GM23338 (cell line): ENCODE results near the gene RYR1. TPM values are rescaled to one million over a fixed set of nuclear protein-coding genes. Genes with fewer than 3 reads are reported as not detected.

ENCODE experiments used
- ATAC-seq: fragments of 200-7000 bp; cut with Tn5 transposase; 3 replicates; pipeline ENCODE4 v1.9.1; 2020
- DNase-seq: peaks from one replicate; pipeline ENCODE4 v3.0.0-alpha.2; 2015; ENCODE audit warnings: low spot score
- H2AFZ ChIP-seq: fragments of 200-600 bp; sonication (generic); 2 replicates; pipeline ENCODE4 v1.8.0; 2016; ENCODE audit warnings: antibody characterized with exemption, mild to moderate bottlenecking, moderate library complexity
- H3F3A ChIP-seq: fragments of 200-600 bp; sonication (generic); replicated peaks from 2 replicates; pipeline ENCODE4 v1.8.0; 2017; ENCODE audit warnings: antibody characterized with exemption, mixed run types, low read depth
- H3K27ac ChIP-seq: fragments of 200-600 bp; sonication (generic); 2 replicates; pipeline ENCODE4 v1.6.1; 2016; ENCODE audit warnings: low read depth
- H3K27me3 ChIP-seq: fragments of 200-600 bp; sonication (generic); 2 replicates; pipeline ENCODE4 v1.8.0; 2016; ENCODE audit warnings: mild to moderate bottlenecking, mixed run types, moderate library complexity; ENCODE audit not compliant: insufficient read depth
- H3K36me3 ChIP-seq: fragments of 200-600 bp; sonication (generic); 2 replicates; pipeline ENCODE4 v1.8.0; 2016; ENCODE audit warnings: mild to moderate bottlenecking; ENCODE audit not compliant: insufficient read depth
- H3K4me1 ChIP-seq: fragments of 200-600 bp; sonication (generic); 2 replicates; pipeline ENCODE4 v1.8.0; 2016; ENCODE audit warnings: mild to moderate bottlenecking, moderate library complexity; ENCODE audit not compliant: insufficient read depth
- H3K4me2 ChIP-seq: fragments of 200-600 bp; sonication (generic); 2 replicates; pipeline ENCODE4 v1.7.1; 2017; ENCODE audit warnings: mixed run types
- H3K4me3 ChIP-seq: fragments of 200-600 bp; sonication (generic); 2 replicates; pipeline ENCODE4 v1.6.1; 2016; ENCODE audit warnings: mixed run types
- H3K79me2 ChIP-seq: fragments of 200-600 bp; sonication (generic); replicated peaks from 2 replicates; pipeline ENCODE4 v1.8.0; 2017; ENCODE audit warnings: mild to moderate bottlenecking; ENCODE audit not compliant: insufficient read depth
- H3K9me2 ChIP-seq: fragments of 200-600 bp; sonication (generic); 2 replicates; pipeline ENCODE4 v1.8.0; 2017; ENCODE audit not compliant: insufficient read depth
- H4K20me1 ChIP-seq: fragments of 200-600 bp; sonication (generic); replicated peaks from 2 replicates; pipeline ENCODE4 v1.8.0; 2017; ENCODE audit warnings: mild to moderate bottlenecking; ENCODE audit not compliant: insufficient read depth
- H3K27ac Mint-ChIP-seq: 2 replicates; pipeline ENCODE4 v1.8.0; 2020; ENCODE audit warnings: inconsistent platforms, mild to moderate bottlenecking, moderate library complexity, mixed read lengths
- H3K27me3 Mint-ChIP-seq: 3 replicates; pipeline ENCODE4 v1.8.0; 2022; ENCODE audit warnings: low read depth, mild to moderate bottlenecking, moderate library complexity, mixed read lengths, inconsistent platforms; ENCODE audit not compliant: insufficient read depth, poor library complexity
- H3K36me3 Mint-ChIP-seq: 3 replicates; pipeline ENCODE4 v1.8.0; 2021; ENCODE audit warnings: low read depth, mild to moderate bottlenecking, inconsistent platforms, moderate library complexity, mixed read lengths
- H3K4me1 Mint-ChIP-seq: 3 replicates; pipeline ENCODE4 v1.8.0; 2020; ENCODE audit warnings: mild to moderate bottlenecking, inconsistent platforms, mixed read lengths
- H3K4me3 Mint-ChIP-seq: 3 replicates; pipeline ENCODE4 v1.8.0; 2021; ENCODE audit warnings: moderate library complexity, mild to moderate bottlenecking, inconsistent platforms, mixed read lengths
- H3K9me3 Mint-ChIP-seq: 3 replicates; pipeline ENCODE4 v1.8.0; 2020; ENCODE audit warnings: moderate library complexity, mild to moderate bottlenecking, inconsistent platforms, mixed read lengths
- CREB1 ChIP-seq: fragments of 250-450 bp; sonication (Bioruptor Pico); IDR thresholded peaks from 2 replicates; pipeline ENCODE4 v1.5.0; 2020; ENCODE audit warnings: low read depth, mild to moderate bottlenecking, moderate library complexity
- CTCF ChIP-seq, 2 experiments: fragments of 200-600 bp in 1 of 2; sonication (generic) in 1 of 2; conservative IDR thresholded peaks; 2 replicates each; pipeline versions ENCODE4 v1.5.1 to v1.6.1; 2016 to 2017; ENCODE audit warnings: antibody characterized with exemption in 2 of 2, low read depth in 2 of 2, mild to moderate bottlenecking in 2 of 2, moderate library complexity in 1 of 2
- ETS1 ChIP-seq: IDR thresholded peaks from 2 replicates; pipeline ENCODE4 v1.6.1; 2016; ENCODE audit warnings: antibody characterized with exemption
- EZH2 ChIP-seq: fragments of 200-600 bp; sonication (generic); IDR thresholded peaks from one replicate; pipeline ENCODE4 v1.8.0; 2017; ENCODE audit warnings: antibody characterized with exemption, mild to moderate bottlenecking, low read depth; ENCODE audit not compliant: unreplicated experiment
- EZH2phosphoT487 ChIP-seq: fragments of 200-600 bp; sonication (generic); IDR thresholded peaks from one replicate; pipeline ENCODE4 v1.8.1; 2018; ENCODE audit warnings: antibody characterized with exemption; ENCODE audit not compliant: unreplicated experiment
- JUNB ChIP-seq: IDR thresholded peaks from one replicate; pipeline ENCODE4 v1.6.1; 2016; ENCODE audit warnings: antibody characterized with exemption; ENCODE audit not compliant: unreplicated experiment
- NANOG ChIP-seq: IDR thresholded peaks from 2 replicates; pipeline ENCODE4 v1.6.1; 2016; ENCODE audit warnings: antibody characterized with exemption, borderline replicate concordance
- POLR2AphosphoS5 ChIP-seq: IDR thresholded peaks from 2 replicates; pipeline ENCODE4 v1.6.1; 2016; ENCODE audit warnings: antibody characterized with exemption, low read depth
- REST ChIP-seq: IDR thresholded peaks from one replicate; pipeline ENCODE4 v1.6.1; 2018; ENCODE audit warnings: antibody characterized with exemption; ENCODE audit not compliant: unreplicated experiment
- ZNF114 ChIP-seq: fragments of 250-450 bp; sonication (Bioruptor Pico); IDR thresholded peaks from 2 replicates; pipeline ENCODE4 v1.5.0; 2020; ENCODE audit warnings: mild to moderate bottlenecking, moderate library complexity
- ZNF331 ChIP-seq: fragments of 250-450 bp; sonication (Bioruptor Pico); IDR thresholded peaks from 2 replicates; pipeline ENCODE4 v1.5.0; 2020; ENCODE audit warnings: low read depth, mild to moderate bottlenecking, moderate library complexity
- polyA plus RNA-seq: library from polyadenylated mRNA; unstranded; fragments of >200 nt; fragmentation: Nextera tagmentation; extraction: Ambion mirVana; gene quantifications from 2 replicates; pipeline ENCODE4 v1.2.1, GENCODE V29; 2016
- total RNA-seq: library from RNA; depleted of rRNA; stranded (reverse); fragments of >200 nt; shearing (Covaris generic); gene quantifications from 2 replicates; pipeline ENCODE4 v1.2.3, GENCODE V29; 2014

RYR1 gene
- total and polyA plus RNA-seq, 2 experiments from 2014 or later: 4.0 to 26.7 TPM

- Histone ChIP-seq H4K20me1 (no peaks in the 10 kb centered on the region; the same call in 1 of the 2 replicates), H3K27me3 (peaks cover 15% of the 10 kb centered on the region; the same call in 1 of the 2 replicates), H3K4me1 (no peaks in the 10 kb centered on the region), H3K4me3 (peak overlapping the region; percentile 47), H3K27ac (no peak overlapping the region), H3F3A (0 out of 2 replicates have a peak, but pooled peaks cover 8% of the 10 kb centered on the region), H3K9me2 (no peaks in the 10 kb centered on the region), H3K36me3 (no peaks in the 10 kb centered on the region; the same call in 1 of the 2 replicates), H3K4me2 (peak overlapping the region; percentile 72), H3K79me2 (no peaks in the 10 kb centered on the region), H2AFZ (peak overlapping the region; percentile 47)
- Mint-ChIP-seq H3K27me3 (peaks cover 14% of the 10 kb centered on the region), H3K36me3 (peaks cover 29% of the 10 kb centered on the region), H3K9me3 (peaks cover 3% of the 10 kb centered on the region; the same call in 1 of the 3 replicates), H3K4me3 (peak overlapping the region; percentile 32; the same call in 1 of the 3 replicates), H3K27ac (no peak overlapping the region), H3K4me1 (no peaks in the 10 kb centered on the region)
- TF ChIP-seq JUNB: no peak
- no peak for TF ChIP-seq CTCF (conservative IDR thresholded peaks at IDR 0.05; ENCODE audit: low read depth in 2 of 2)
- TF ChIP-seq ZNF114 (CRISPR knock-in tag): no peak
- TF ChIP-seq CREB1: no peak
- no peak for TF ChIP-seq ZNF331 (CRISPR knock-in tag)
- no peak for TF ChIP-seq EZH2phosphoT487
- DNase-seq (no peak), ATAC-seq (peak; percentile 21; the same call in 2 of the 3 replicates)
These were observed 132.2 kb downstream of the RYR1 start for GRCh38 chr19:38565691-38566105.

- ATAC-seq (no peak), DNase-seq (no peak)
- H3K27ac ChIP-seq: no peak overlapping the region
- H3K4me3 Mint-ChIP-seq: no peak overlapping the region
- H2AFZ ChIP-seq: no peak overlapping the region
- H3K27me3 ChIP-seq: peaks cover 6% of the 10 kb centered on the region; the same call in 1 of the 2 replicates
- peaks cover 7% of the 10 kb centered on the region for H3K27me3 Mint-ChIP-seq
- H3K36me3 ChIP-seq: no peaks in the 10 kb centered on the region; the same call in 1 of the 2 replicates
- no peak overlapping the region for H3K4me2 ChIP-seq
- no peaks in the 10 kb centered on the region for H3K4me1 ChIP-seq
- H3K79me2 ChIP-seq: no peaks in the 10 kb centered on the region
- H3K4me3 ChIP-seq: no peak overlapping the region
- 0 out of 2 replicates have a peak, but pooled peaks cover 8% of the 10 kb centered on the region for H3F3A ChIP-seq
- no peaks in the 10 kb centered on the region; the same call in 1 of the 2 replicates for H4K20me1 ChIP-seq
- H3K9me2 ChIP-seq: no peaks in the 10 kb centered on the region
- peaks cover 3% of the 10 kb centered on the region; the same call in 1 of the 3 replicates for H3K9me3 Mint-ChIP-seq
- no peaks in the 10 kb centered on the region for H3K4me1 Mint-ChIP-seq
- peaks cover 7% of the 10 kb centered on the region; the same call in 1 of the 3 replicates for H3K36me3 Mint-ChIP-seq
- no peak overlapping the region for H3K27ac Mint-ChIP-seq
- no peak for TF ChIP-seq EZH2
- TF ChIP-seq REST: no peak
- no peak for TF ChIP-seq EZH2phosphoT487
- TF ChIP-seq ZNF114 (CRISPR knock-in tag): no peak
- TF ChIP-seq JUNB: no peak
- TF ChIP-seq CREB1: no peak
- TF ChIP-seq ETS1: no peak
- TF ChIP-seq NANOG: no peak
- TF ChIP-seq POLR2AphosphoS5: no peak
These were observed 136.0 kb downstream of the RYR1 start for GRCh38 chr19:38569368-38569983.
